ENCODE data around the gene RNF212. TPM values are rescaled to one million over a fixed set of nuclear protein-coding genes. Genes with fewer than 3 reads are reported as not detected.

RNF212 gene
- total and polyA plus RNA-seq, 2 of the 13 experiments (the other 11 are each of a cell fraction or from before 2014, with no cell fraction given): not detected

- no peak for TF ChIP-seq ZNF574 (CRISPR knock-in tag; IDR thresholded peaks at IDR 0.05)
- TF ChIP-seq NFIB (CRISPR knock-in tag; IDR thresholded peaks at IDR 0.05; ENCODE audit: borderline replicate concordance): no peak
- no peak for TF ChIP-seq LBX2 (CRISPR knock-in tag; IDR thresholded peaks at IDR 0.05; ENCODE audit: borderline replicate concordance)
- TF ChIP-seq RELA (CRISPR knock-in tag; IDR thresholded peaks at IDR 0.05): no peak
- TF ChIP-seq RXRA (CRISPR knock-in tag; IDR thresholded peaks at IDR 0.05): peak; percentile 41; the same call in 1 of the 2 replicates
- TF ChIP-seq PTBP1 (IDR thresholded peaks at IDR 0.05; ENCODE audit: low read depth, low read length, poor library complexity, severe bottlenecking): no peak
- no peak for TF ChIP-seq FOXA1 (IDR thresholded peaks at IDR 0.05)
- TF ChIP-seq FOXA1 (CRISPR knock-in tag; IDR thresholded peaks at IDR 0.05): no peak
- TF ChIP-seq TCF7L2 (IDR thresholded peaks at IDR 0.05; ENCODE audit: low read depth, low read length): no peak
- no peak for TF ChIP-seq DMAP1 (CRISPR knock-in tag; IDR thresholded peaks at IDR 0.05)
- 0 out of 2 replicates have a peak, but pooled peaks have one; percentile 34 for TF ChIP-seq PRMT3 (CRISPR knock-in tag; IDR thresholded peaks at IDR 0.05; ENCODE audit: borderline replicate concordance, low read depth)
- no peak for TF ChIP-seq HDAC6 (IDR thresholded peaks at IDR 0.05; ENCODE audit: low read depth, low read length)
- TF ChIP-seq ZBTB2 (CRISPR knock-in tag; IDR thresholded peaks at IDR 0.05; ENCODE audit: low read depth): no peak
- TF ChIP-seq ZNF576 (CRISPR knock-in tag; IDR thresholded peaks at IDR 0.05): no peak
- no peak for TF ChIP-seq RXRB (CRISPR knock-in tag; IDR thresholded peaks at IDR 0.05; ENCODE audit: borderline replicate concordance)
- TF ChIP-seq SRSF9 (IDR thresholded peaks at IDR 0.05; ENCODE audit: borderline replicate concordance, insufficient read depth, low read depth, low read length, poor library complexity, severe bottlenecking): no peak
- peak; percentile 57; the same call in 1 of the 2 replicates for TF ChIP-seq TFAP4 (IDR thresholded peaks at IDR 0.05; ENCODE audit: borderline replicate concordance, low read depth)
- TF ChIP-seq POGK (CRISPR knock-in tag; conservative IDR thresholded peaks at IDR 0.05): no peak
- no peak for TF ChIP-seq KDM2A (CRISPR knock-in tag; IDR thresholded peaks at IDR 0.05; ENCODE audit: borderline replicate concordance, low read depth)
- TF ChIP-seq ZBTB8A (CRISPR knock-in tag; IDR thresholded peaks at IDR 0.05; ENCODE audit: borderline replicate concordance, low read depth): no peak
- no peak for TF ChIP-seq DR1 (CRISPR knock-in tag; IDR thresholded peaks at IDR 0.05)
- TF ChIP-seq KDM1A (CRISPR knock-in tag; IDR thresholded peaks at IDR 0.05): no peak
- no peak for TF ChIP-seq ZMYM4 (CRISPR knock-in tag; IDR thresholded peaks at IDR 0.05)
These were observed 74.3 kb downstream of the RNF212 start (continued) for GRCh38 chr4:1038948-1039492.

Data from HepG2 (cell line).